Erythroblast (primary cell): ENCODE measurements around the gene IMMP2L.
"Not testable (repeated sequence)": the region's sequence is repeated elsewhere in the genome, so short reads cannot be mapped to it uniquely, and the experiment has no call there.

Source experiments
- DNase-seq, 2 experiments: peaks; one replicate each; lab custom pipeline; 2025; lab: John Stamatoyannopoulos, UW
- GATA1 ChIP-seq: IDR thresholded peaks from 2 replicates; pipeline ENCODE4 v1.6.1; 2011; ENCODE audit warnings: low read depth, mild to moderate bottlenecking, control low read depth, low read length, moderate library complexity
- POLR2A ChIP-seq: IDR thresholded peaks from 2 replicates; pipeline ENCODE4 v1.6.1; 2011; ENCODE audit warnings: mild to moderate bottlenecking, low read length

Gene IMMP2L

DNA sequence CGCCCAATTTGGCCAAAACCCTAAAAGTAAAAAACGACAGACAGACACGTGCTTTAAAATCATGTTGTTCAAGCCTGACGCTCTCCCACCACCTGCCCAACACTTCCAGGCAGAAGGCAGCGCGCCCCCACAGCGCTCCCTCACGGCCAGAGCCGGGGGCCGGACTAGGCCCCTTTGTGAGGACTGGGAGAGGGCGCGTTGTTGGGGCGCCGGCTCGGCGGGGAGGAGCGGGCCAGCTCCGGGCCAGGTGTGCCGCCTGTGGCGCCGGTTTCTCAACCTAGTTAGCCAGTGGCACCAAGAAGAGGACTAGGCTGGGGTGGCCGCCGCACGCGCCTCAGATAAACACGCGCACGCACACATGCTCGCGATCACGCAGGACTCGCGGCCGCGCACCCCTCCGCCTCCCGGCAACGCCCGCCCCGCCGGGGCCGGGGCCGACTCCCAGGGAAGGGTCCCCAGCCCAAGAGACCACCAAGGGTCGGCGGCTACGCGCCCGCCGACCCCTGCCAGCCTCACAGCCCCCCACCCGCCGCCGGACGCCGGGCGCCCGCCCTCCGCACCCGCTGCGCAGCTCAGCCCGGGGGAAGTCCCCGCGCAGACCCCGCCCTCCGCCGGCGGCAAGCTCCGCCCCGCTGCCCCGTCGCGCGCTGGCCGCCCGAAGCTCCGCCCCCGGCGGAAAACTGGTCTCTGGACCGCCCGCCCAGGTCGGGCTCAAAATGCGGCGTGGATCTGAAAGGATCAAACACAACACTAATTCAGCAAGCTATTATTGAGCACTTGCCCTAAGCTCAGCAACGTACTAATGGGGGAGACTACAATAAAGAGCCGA, at the start of gene IMMP2L:
IMMP2L (minus strand) TSS at position 589 of the 829 bp plus-strand sequence.
- DNase-seq: peak; percentile 89 to 92
- no peak for TF ChIP-seq GATA1
- TF ChIP-seq POLR2A: peak; percentile 64

DNA sequence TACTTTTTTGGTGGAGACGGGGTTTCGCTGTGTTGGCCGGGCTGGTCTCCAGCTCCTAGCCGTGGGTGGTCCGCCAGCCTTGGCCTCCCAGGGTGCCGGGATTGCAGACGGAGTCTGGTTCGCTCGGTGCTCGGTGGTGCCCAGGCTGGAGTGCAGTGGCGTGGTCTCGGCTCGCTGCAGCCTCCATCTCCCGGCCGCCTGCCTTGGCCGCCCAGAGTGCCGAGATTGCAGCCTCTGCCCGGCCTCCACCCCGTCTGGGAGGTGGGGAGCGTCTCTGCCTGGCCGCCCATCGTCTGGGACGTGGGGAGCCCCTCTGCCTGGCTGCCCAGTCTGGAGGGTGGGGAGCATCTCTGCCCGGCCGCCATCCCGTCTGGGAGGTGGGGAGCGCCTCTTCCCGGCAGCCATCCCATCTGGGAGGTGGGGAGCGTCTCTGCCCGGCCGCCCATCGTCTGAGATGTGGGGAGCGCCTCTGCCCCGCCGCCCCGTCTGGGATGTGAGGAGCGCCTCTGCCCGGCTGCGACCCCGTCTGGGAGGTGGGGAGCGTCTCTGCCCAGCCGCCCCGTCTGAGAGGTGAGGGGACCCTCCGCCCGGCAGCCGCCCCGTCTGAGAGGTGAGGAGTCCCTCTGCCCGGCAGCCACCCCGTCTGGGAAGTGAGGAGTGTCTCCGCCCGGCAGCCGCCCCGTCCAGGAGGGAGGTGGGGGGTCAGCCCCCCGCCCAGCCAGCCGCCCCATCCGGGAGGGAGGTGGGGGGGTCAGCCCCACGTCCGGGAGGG, 47.4 kb upstream of the IMMP2L start:
- DNase-seq: not testable (repeated sequence)

- no peak for DNase-seq
- TF ChIP-seq GATA1: no peak
- TF ChIP-seq POLR2A: no peak
These were observed 45.3 kb upstream of the IMMP2L start for GRCh38 chr7:111607621-111608020.

DNA sequence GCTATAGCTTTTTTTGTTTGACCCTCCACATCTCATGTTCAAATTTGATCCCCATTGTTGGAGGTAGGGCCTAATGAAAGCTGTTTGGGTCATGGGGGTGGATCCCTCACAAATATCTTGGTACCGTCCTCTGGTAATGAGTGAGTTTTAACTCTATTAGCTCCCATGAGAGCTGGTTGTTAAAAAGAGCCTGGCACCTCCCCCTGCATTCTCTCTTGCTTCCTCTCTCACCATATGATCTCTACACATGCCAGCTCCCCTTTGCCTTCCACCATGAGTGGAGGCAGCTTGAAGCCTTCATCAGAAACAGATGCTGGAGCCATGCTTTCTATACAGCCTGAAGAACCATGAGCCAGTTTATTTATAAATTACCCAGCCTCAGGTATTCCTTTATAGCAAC, 43.0 kb upstream of the IMMP2L start:
- no peak for TF ChIP-seq GATA1
- no peak for TF ChIP-seq POLR2A
- DNase-seq: no peak

DNA sequence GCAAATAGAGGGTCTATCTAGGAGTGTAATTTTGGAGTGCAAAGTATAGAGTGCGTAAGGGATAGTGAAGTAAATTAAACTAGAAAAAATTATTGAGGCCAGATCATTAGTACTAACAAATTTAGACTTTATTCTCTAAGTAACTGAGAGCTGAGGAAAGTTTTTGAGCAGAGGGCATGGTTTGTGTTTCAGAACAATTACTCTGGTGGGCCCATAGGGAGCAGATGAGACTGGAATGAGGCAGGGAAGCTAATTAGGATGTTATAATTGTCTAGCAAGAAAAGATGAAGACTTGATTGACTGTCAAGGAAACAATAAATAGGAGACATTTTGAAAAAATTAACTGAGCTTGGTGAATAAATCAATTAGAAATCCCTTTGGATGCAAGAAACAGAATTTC, 37.8 kb upstream of the IMMP2L start:
- DNase-seq: no peak

DNA sequence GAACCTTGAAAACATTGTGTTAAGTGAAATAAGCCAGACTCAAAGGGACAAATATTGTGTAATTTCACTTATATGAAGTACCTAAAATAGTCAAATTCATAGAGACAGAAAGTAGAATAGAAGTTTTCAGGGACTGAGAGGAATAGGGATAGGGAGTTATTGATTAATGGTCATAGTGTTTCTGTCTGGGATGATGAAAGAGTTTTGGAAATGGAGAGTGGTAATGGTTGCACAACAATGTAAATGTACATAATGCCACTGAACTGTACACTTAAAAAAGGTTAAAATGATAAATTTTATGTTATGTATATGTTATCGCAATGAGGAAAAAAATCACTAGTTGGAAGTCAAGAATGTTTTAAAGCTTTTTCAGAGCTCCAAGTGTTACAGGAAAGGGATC, 33.5 kb upstream of the IMMP2L start:
- DNase-seq: no peak

More for the DNA sequence above, 37.8 kb upstream of the IMMP2L start:
- TF ChIP-seq POLR2A: no peak
- no peak for TF ChIP-seq GATA1

GRCh38 chr7:111594602-111595001, 32.3 kb upstream of the IMMP2L start:
- DNase-seq: no peak
- no peak for TF ChIP-seq GATA1
- TF ChIP-seq POLR2A: no peak

More for the DNA sequence above, 33.5 kb upstream of the IMMP2L start:
- TF ChIP-seq POLR2A: no peak
- no peak for TF ChIP-seq GATA1

- no peak for DNase-seq
- no peak for TF ChIP-seq POLR2A
- no peak for TF ChIP-seq GATA1
These were observed 31.1 kb upstream of the IMMP2L start for GRCh38 chr7:111593343-111593742.

GRCh38 chr7:111588065-111588433, 25.8 kb upstream of the IMMP2L start:
- no peak for TF ChIP-seq POLR2A
- no peak for TF ChIP-seq GATA1
- no peak for DNase-seq

GRCh38 chr7:111587410-111588064, 25.2 kb upstream of the IMMP2L start:
- DNase-seq: no peak

DNA sequence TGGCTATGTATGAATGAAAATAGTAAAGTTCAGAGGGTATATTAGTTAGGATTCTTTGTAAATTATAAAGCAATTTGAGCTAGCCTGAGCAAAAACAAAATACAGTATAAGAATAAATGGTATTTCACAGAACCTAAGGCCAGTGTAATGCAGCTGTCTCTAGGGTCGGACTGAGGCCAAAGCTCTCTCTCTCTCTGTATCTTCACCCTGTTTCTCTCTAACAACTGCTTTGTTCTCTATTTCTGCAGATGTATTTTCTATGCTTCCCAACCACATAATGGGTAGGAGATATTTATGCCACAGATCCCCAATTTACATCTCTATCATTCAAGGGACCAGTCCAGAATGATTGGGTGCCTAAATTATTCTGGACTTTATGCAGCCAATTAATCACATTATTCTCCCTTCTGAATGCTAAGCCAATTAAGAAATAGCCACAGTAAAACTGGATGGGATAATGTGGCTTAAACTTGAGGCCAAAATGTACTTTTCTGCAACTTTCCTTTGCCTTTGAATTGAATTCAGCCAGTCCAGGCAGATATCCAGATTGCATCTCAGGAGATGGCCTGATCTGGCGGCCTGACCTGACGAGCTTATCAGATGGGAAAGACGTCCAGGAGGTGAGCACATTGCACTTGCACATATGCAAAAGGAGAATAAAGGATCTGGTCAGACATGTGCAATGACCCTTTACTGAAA, 24.6 kb upstream of the IMMP2L start:
- no peak for DNase-seq
- TF ChIP-seq GATA1 (no peak), POLR2A (no peak)

More at GRCh38 chr7:111587410-111588064, 25.2 kb upstream of the IMMP2L start:
- TF ChIP-seq POLR2A (no peak), GATA1 (no peak)

DNA sequence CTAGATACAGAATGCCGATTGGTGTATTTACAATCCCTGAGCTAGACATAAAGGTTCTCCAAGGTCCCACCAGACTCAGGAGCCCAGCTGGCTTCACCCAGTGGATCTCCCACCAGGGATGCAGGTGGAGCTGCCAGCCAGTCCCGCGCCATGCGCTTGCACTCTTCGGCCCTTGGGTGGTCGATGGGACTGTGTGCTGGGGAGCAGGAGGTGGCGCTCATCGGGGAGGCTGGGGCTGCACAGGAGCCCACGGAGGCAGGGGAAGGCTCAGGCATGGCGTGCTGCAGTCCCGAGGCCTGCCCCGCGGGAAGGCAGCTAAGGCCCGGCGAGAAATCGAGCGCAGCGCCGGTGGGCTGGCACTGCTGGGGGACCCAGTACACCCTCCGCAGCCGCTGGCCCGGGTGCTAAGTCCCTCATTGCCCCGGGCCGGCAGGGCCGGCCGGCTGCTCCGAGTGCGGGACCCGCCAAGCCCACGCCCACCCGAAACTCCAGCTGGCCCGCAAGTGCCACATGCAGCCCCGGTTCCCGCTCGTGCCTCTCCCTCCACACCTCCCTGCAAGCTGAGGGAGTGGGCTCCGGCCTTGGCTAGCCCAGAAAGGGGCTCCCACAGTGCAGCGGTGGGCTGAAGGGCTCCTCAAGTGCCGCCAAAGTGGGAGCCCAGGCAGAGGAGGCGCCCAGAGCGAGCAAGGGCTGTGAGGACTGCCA, 19.6 kb upstream of the IMMP2L start:
- DNase-seq: not testable (repeated sequence)

GRCh38 chr7:111581207-111581606, 18.9 kb upstream of the IMMP2L start:
- not testable (repeated sequence) for DNase-seq
